Islet precursor cell (in vitro differentiated cells): Measurements from ENCODE around the gene CD52.
"Not testable (repeated sequence)": the region's sequence is repeated elsewhere in the genome, so short reads cannot be mapped to it uniquely, and the experiment has no call there.

Experiments
- DNase-seq: peaks from one replicate; pipeline ENCODE4 v3.0.0-alpha.2; 2018

CD52 gene

GRCh38 chr1:26302733-26303405 is 14.9 kb upstream of the CD52 start:
- DNase-seq = peak; percentile 83

- no peak for DNase-seq
These were observed 12.0 kb upstream of the CD52 start for GRCh38 chr1:26305667-26306289.

GRCh38 chr1:26306290-26307229 is 11.2 kb upstream of the CD52 start, which contains the start of gene UBXN11:
Gene UBXN11 (minus strand): TSS chr1:26306636. CDS start chr1:26302883, 3,753 bp downstream.
- DNase-seq = peak; percentile 98

- no peak for DNase-seq
These were observed 10.4 kb upstream of the CD52 start for GRCh38 chr1:26307363-26307781.

GRCh38 chr1:26307966-26308899 is 9.5 kb upstream of the CD52 start:
- DNase-seq = not testable (repeated sequence)

GRCh38 chr1:26314501-26314900 is 3.3 kb upstream of the CD52 start:
- DNase-seq = no peak

- no peak for DNase-seq
These were observed 1.6 kb upstream of the CD52 start for GRCh38 chr1:26315874-26316850.

GRCh38 chr1:26317146-26317545 is 612 bp upstream of the CD52 start:
- no peak for DNase-seq

GRCh38 chr1:26318338-26319064 is 743 bp downstream of the CD52 start:
- no peak for DNase-seq

GRCh38 chr1:26320896-26321295 is 3.1 kb downstream of the CD52 start:
- no peak for DNase-seq

GRCh38 chr1:26321315-26322041 is 3.7 kb downstream of the CD52 start:
- peak; percentile 94 for DNase-seq

- DNase-seq = no peak
These were observed 4.2 kb downstream of the CD52 start for GRCh38 chr1:26322042-26322331.

- DNase-seq = no peak
These were observed 5.6 kb downstream of the CD52 start for GRCh38 chr1:26323382-26323781.

GRCh38 chr1:26324550-26324949 is 6.8 kb downstream of the CD52 start:
- DNase-seq = no peak

GRCh38 chr1:26327956-26328362 is 10.2 kb downstream of the CD52 start:
- no peak for DNase-seq

GRCh38 chr1:26328597-26328996 is 10.8 kb downstream of the CD52 start:
- DNase-seq = no peak

GRCh38 chr1:26329380-26329779 is 11.6 kb downstream of the CD52 start:
- not testable (repeated sequence) for DNase-seq

GRCh38 chr1:26330276-26330675 is 12.5 kb downstream of the CD52 start:
- DNase-seq = no peak

GRCh38 chr1:26333312-26333711 is 15.6 kb downstream of the CD52 start:
- not testable (repeated sequence) for DNase-seq
